WI38 (cell line): Measurements from ENCODE around the gene MMAA.
A peak's percentile ranks its signal among the peaks of the same experiment; 100 is the strongest.
"Not testable (repeated sequence)": the region's sequence is repeated elsewhere in the genome, so short reads cannot be mapped to it uniquely, and the experiment has no call there.

Experiments
- H3K4me3 ChIP-seq: 2 replicates; pipeline ENCODE4 v1.5.1; 2011; ENCODE audit warnings: low read depth, mild to moderate bottlenecking, control low read depth, low read length
- CTCF ChIP-seq: IDR thresholded peaks from 2 replicates; pipeline ENCODE4 v1.5.1; 2012; ENCODE audit warnings: low read depth, mild to moderate bottlenecking, control low read depth, low read length

The MMAA gene

GRCh38 chr4:145619639-145619996 is 433 bp downstream of the MMAA start:
- peak overlapping the region; percentile 90 for H3K4me3 ChIP-seq
- no peak for TF ChIP-seq CTCF

DNA sequence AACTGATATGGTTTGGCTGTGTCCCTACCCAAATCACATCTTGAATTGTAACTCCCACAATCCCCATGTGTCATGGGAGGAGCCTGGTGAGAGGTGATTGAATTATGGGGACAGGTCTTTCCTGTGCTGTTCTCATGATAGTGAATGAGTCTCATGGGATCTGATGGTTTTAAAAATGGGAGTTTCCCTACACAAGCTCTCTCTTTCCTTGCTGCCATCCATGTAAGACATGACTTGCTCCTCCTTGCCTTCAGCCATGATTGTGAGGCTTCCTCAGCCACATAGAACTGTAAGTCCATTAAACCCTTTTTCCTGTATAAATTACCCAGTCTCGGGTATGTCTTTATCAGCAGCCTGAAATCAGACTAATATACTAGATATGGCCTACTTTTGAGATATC is 2.9 kb downstream of the MMAA start:
- not testable (repeated sequence) for H3K4me3 ChIP-seq

GRCh38 chr4:145623831-145624230 is 4.6 kb downstream of the MMAA start:
- H3K4me3 ChIP-seq, result no peak overlapping the region
- TF ChIP-seq CTCF, result no peak

DNA sequence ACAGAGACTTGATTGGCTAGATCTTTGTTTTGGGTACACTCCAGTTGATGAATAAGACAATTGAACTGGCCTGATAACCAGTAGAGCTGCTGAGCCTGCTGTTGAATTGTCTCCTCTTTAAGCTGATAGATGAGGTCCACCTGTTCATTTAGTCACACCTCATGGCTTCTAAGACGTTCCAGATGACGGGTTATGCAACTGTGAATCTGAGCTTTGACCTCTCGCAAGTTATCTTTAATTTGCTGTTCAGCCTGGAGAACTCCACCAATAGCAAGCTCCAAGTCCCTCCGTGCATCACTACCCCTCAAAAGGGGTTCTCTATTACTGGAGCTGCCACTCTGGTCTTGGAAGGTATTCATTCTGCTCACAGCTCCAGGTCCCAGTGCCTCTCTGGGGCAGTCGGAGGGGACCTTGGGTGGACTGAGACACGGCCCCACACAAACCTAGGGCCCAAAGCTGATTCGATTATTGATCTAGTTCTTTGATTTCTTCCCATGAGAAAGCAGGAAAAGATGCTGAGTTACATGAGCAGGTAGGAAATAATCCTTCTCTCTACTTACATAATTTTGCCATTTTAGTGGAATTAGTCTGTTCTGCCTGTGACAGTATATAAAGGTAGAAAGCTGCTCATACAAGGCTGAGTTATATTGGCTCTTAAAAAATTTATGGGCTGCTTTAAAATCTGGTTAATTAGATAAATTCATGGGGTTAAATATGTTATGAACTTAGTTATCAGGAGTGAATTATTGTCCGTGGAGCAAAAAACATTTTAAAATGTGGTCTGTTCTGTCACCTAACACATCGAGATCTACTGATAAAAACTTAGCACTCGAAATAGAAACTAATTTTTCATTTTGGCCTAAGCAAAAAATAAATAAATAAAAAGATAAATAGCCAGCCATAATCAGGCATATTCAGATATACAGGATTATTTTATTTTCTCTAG is 6.8 kb downstream of the MMAA start:
- no peak overlapping the region for H3K4me3 ChIP-seq

GRCh38 chr4:145626623-145626982 is 7.4 kb downstream of the MMAA start:
- no peak overlapping the region for H3K4me3 ChIP-seq
- no peak for TF ChIP-seq CTCF

More for the DNA sequence above, 6.8 kb downstream of the MMAA start:
- no peak for TF ChIP-seq CTCF

DNA sequence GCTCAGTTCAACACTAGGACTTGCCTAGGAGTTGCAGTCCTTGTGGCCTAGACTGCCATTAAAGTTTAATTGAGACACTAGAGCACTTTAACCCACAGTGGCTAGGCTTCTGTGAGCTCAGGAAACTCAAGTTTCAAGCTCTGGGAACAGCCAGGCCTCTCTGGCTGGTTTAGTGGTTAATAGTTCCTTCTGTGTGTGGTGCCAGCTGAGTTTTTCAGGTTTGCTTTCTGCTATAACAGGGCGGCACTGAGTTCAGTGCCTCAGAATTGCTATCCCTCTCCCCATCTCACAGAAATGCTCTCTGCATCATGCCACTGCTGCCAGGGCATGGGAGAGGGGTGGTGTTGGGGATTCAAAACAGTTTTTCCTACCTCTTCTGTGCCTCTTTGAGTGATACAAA is 15.9 kb downstream of the MMAA start:
- no peak for TF ChIP-seq CTCF
- no peak overlapping the region for H3K4me3 ChIP-seq

- TF ChIP-seq CTCF, result no peak
- H3K4me3 ChIP-seq, result no peak overlapping the region
Measured at GRCh38 chr4:145635630-145636029, 16.4 kb downstream of the MMAA start.
